ENCODE measurements around the gene AP1S3.
"Not testable (repeated sequence)": the region's sequence is repeated elsewhere in the genome, so short reads cannot be mapped to it uniquely, and the experiment has no call there.

AP1S3 gene

DNA sequence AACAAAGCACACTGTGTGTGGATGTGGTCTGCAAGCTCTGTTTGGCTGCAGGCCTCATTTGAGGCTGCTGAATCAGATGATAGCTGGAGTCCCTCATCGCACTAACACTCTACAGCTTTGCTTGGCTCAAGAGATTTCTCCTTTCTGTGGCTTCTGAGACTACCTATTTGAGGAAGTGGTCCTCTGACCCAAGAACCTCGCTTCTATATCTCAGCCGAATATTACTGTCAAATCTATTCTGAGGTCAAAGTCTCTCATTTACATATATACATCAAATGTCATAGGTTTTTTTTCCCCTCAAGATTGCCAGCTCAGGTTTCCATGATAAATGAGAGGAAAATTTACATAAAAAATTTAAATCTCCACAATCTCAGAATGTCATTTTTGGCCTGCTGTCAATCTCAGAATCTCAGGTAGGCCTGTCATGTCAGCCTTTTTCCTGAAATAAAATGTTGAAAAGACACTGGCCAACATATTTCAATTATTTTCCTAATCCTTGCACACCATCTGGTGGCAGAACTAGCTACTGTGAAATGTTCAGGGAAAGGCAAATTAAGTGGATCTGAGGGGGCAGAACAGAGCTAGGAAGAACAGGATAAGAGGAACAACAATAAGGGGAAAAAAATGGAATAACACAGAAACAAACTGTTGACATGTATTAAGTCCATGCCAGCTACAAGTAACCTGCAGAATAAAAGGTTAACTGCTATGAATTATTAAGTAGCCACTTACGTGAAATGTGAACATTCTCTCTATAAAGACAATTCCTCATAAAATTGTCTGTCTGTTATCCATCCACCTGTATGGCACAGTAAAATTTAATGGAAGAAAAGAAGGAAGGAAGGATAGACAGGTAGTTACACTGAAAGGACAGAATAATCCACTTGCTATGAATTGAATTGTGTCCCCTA is 39.3 kb downstream of the AP1S3 start:
- peak; percentile 88 for FAIRE-seq

- no peak for FAIRE-seq
Measured at GRCh38 chr2:223797037-223797436, 40.3 kb downstream of the AP1S3 start.

- FAIRE-seq, result no peak
Measured at GRCh38 chr2:223789423-223789822, 48.0 kb downstream of the AP1S3 start.

DNA sequence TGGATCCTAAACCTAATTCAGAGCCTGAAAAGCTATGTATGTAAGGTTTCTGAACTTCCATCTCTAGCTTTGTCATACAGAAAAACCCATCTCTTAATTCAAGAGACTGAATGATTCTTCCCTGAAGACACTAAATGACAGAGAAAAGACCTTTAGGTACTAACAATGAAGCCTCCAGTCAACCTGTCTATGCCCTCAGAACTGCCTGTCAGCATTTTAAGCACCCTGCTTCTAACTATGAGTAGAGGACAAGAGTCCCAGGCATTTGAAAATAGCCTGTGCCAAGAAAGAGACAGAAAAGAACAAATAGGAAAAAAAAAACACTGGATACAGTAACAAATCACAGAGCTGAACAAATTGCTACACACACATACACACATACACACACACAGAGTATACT is 48.6 kb downstream of the AP1S3 start:
- FAIRE-seq, result no peak

- not testable (repeated sequence) for FAIRE-seq
Measured at GRCh38 chr2:223788106-223788505, 49.3 kb downstream of the AP1S3 start.

GRCh38 chr2:223787358-223787757 is 50.0 kb downstream of the AP1S3 start:
- no peak for FAIRE-seq

- FAIRE-seq, result no peak
Measured at GRCh38 chr2:223786943-223787342, 50.4 kb downstream of the AP1S3 start.

DNA sequence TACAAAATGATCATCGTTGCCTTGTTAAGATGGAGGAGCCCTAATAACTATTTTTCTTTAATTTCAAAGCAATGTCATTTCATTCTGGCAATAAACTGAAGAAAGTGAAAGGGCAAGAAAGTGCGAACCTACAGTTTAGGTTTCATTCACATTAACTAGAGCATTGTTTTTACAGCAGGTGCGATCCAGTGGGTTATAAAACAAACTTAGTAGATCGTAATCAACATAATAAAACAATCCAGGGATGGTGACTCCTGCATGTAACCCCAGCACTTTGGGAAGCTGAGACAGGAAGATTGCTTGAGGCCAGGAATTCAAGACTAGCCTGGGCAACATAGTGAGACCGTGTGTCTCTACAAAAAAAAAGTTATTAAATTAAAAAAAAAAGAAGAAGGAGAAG is 51.1 kb downstream of the AP1S3 start:
- FAIRE-seq, result no peak

DNA sequence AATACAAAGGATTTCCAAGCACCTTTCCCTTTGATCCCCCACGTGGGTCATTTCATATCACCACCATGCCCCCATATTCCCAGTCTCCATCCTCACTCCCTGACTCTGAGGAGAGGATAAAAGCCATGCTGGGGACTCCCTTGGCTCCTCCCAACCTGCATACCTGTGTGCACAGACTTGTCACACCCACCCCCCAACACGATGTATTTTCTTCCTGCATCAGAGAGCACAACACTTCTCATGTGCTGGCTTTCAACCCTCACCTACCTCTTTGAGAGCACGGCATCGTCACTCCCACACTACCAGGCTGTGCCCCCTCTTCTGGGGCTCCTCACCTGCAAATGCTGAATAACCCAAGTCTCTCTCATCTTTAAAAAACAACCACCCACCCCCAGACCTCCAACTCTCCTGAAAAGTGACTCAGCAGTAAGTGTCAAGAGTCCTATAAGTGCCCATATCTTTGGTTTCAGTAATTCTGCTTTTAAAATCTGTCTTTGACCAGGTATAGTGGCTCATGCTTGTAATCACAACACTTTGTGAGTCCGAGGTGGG is 53.1 kb downstream of the AP1S3 start:
- no peak for FAIRE-seq

DNA sequence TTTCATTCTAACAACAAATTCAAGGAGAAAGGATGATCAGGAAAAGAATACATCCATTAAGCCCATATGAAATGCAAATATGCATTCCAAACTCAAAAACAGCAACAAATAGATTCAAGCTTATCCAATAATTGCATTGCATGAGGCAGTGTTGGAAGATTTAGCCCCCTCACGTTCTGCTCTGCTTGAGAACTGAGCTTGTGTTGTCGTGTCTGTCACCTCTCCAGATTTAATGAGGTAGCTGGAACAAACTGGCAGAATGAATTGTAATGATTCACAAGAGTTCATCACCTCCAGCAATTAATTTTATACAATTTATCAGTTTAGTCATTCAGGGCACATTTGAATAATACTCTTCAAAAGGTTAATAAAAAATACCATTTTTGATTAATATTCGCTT is 54.8 kb downstream of the AP1S3 start:
- no peak for FAIRE-seq

DNA sequence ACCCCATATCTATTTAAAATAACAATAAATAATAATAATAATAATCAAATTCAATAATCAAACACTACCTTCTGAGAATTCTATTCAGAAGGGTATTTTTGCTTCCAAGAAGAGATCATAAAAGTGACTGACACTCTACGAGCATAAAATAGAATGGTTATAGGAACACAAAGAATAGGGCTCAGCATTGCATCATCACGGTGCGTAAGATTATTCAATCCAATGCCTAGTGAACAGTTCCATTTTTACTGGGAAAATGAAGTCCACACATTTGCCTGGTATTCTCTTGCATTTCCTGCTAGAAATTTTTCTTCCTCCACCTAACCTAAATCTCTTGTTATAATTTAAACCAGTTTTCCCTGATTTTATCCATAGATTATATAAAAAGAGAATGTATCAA is 55.8 kb downstream of the AP1S3 start:
- FAIRE-seq, result no peak

DNA sequence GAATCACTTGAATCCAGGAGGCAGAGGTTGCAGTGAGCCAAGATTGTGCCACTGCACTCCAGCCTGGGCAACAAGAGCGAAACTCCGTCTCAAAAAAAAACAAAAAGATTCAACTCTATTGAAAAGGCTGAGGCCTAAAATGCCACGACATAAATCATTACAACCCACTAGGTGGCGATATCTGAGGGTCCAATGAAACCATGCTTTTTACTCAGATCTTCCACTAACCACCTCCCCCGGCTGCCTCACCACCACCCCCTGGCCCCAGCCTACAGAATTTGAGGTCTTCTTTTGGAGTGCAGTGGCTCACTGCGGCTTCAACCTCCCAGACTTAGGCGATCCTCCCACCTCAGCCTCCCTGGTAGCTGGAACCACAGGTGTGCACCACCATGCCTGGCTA is 57.5 kb downstream of the AP1S3 start:
- no peak for FAIRE-seq

DNA sequence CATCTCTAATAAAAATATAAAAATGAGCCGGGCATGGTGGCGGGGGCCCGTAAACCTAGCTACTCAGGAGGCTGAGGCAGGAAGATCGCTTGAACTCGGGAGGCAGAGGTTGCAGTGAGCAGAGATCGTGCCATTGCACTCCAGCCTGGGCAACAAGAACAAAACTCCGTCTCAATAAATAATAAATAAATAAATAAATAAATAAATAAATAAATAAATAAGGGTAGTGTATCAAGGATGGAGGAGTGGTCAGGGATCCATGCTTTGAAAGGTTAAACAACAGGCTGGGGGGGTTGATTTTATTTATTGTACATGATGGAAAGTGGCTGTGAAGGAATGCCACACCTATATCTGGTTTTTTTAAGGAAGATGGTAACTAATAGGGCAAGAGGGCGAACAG is 63.2 kb downstream of the AP1S3 start:
- no peak for FAIRE-seq

- FAIRE-seq, result no peak
Measured at GRCh38 chr2:223772363-223772762, 65.0 kb downstream of the AP1S3 start.

DNA sequence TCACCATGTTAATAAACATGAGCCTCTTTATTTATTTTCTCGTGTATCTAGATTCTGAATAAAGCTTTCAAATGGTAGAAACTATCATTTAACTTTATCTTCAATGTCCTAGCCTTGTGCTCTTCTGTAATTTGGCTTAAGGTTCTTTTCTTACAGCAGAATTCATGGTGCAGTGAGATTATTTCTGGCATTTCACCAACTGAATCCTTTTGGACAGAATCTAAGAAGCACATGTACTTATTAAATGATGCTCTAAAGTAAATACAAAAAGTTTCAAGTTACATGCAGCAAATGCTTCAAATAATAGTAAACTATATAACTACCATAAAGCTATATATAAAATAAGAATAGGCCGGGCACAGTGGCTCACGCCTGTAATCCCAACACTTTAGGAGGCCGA is 65.9 kb downstream of the AP1S3 start:
- FAIRE-seq, result no peak

- FAIRE-seq, result no peak
Measured at GRCh38 chr2:223768179-223768578, 69.2 kb downstream of the AP1S3 start.

DNA sequence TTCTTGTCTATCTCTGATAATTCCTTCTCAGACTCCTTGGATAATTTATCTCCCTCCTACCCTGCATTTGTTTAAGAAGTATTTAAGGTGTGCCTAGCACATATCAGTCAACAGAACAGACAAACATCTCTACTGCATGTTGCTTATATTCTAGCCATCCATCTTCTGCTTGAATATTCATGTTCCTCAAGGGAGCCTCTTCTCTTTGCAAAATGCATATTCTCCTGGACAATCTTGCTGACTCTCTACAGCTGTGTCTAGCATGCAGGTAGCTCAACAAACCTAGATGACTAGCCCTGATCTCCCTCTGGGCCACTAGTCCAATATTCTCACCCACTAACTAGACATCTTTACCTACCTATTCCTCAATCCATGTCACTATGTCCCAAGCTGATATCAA is 70.0 kb downstream of the AP1S3 start:
- FAIRE-seq, result no peak

- FAIRE-seq, result no peak
Measured at GRCh38 chr2:223765221-223765785, 72.1 kb downstream of the AP1S3 start.

GRCh38 chr2:223764796-223765195 is 72.6 kb downstream of the AP1S3 start:
- FAIRE-seq, result no peak

DNA sequence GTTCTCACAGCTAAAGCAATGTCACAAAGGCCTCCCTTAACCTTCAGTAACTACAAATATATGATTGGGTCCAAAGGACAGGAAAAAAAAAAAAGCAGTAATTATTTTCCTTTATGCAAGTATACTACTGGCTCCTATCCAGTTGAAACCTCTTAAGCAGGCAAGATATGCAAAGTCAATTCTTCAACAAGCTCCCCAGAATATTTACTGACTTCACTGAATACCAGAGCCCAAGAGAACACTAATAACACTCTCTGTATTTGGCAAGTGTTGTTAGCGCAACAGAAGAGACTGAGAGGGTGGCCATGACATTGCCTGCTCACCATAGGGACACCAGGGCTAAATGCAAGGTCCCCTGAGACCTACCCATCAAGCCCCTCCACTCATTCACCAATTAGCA is 74.5 kb downstream of the AP1S3 start:
- FAIRE-seq, result no peak

DNA sequence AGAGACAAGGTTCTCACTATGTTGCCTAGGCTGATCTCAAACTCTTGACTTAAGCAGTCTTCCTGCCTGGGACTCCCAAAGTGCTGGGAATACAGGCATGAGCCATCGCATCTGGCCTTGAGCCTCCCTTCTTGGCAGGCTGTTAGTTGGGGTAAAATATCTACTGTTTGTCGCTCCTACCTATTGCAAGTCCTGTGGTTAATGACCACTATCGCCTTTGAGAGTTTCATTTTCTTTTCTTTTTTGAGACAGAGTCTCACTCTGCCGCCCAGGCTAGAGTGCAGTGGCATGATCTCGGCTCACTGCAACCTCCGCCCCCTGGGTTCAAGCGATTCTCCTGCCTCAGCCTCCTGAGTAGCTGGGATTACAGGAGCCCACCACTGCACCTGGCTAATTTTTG is 75.6 kb downstream of the AP1S3 start:
- not testable (repeated sequence) for FAIRE-seq

DNA sequence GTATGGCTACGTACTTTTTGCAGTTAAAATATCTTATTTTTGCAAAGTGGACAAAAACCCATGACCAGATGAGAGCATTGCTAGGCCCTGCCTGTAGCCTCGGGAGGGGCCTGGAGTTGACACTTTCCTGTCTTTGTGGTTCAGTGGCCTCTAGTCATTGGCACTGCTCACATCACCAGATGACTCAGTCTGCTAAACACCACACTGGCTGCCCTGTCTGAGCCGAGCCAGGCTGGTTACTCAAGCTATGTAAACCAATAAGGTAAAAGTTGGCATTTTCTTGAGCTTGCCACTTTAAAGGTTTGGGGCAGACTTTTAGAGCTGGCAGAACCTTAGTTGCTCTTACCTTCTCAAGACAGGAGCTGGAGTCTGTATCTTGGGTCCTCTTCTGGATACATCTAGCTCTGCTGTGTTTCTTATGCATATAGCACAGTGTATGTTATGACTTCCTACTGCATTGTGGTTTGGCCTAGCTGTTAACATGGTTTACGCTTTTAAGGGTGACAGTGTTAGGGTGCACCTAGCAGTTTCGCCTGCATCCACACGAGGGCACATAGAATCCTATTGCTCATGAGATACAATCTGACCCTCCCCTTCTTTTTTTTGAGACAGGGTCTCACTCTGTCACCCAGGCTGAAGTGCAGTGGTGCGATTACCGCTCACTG is 76.4 kb downstream of the AP1S3 start:
- no peak for FAIRE-seq

- FAIRE-seq, result no peak
Measured at GRCh38 chr2:223759569-223760430, 77.6 kb downstream of the AP1S3 start.
